Lung (tissue), 12 donors: ENCODE measurements around the gene NPC1. TPM values are rescaled to one million over a fixed set of nuclear protein-coding genes. Genes with fewer than 3 reads are reported as not detected.

Source experiments
- ATAC-seq: fragments of 200-7000 bp; cut with Tn5 transposase; one replicate; pipeline ENCODE4 v1.9.1; 2020; ENCODE audit warnings: moderate number of reproducible peaks; ENCODE audit not compliant: insufficient read depth, low FRiP score
- DNase-seq, 3 donors: peaks; one replicate each; pipeline ENCODE4 v3.0.0-alpha.2; 2013 to 2017
- H3K27ac ChIP-seq, 2 donors: one replicate each; pipeline ENCODE4 v1.5.1; 2013; ENCODE audit warnings: mild to moderate bottlenecking in 2 of 2, moderate library complexity in 2 of 2, control low read depth in 1 of 2, inconsistent platforms in 1 of 2, low read depth in 1 of 2, low read length in 1 of 2
- H3K27me3 ChIP-seq, 3 donors: one replicate each; pipeline ENCODE4 v1.5.1; 2013; ENCODE audit warnings: low read length in 2 of 3; ENCODE audit not compliant: control insufficient read depth in 3 of 3, insufficient read depth in 3 of 3
- H3K36me3 ChIP-seq, 4 donors: one replicate each; pipeline ENCODE4 v1.5.1; 2013; ENCODE audit warnings: low read length in 4 of 4, mild to moderate bottlenecking in 1 of 4, moderate library complexity in 1 of 4; ENCODE audit not compliant: control insufficient read depth in 4 of 4, insufficient read depth in 4 of 4
- H3K4me1 ChIP-seq, 5 donors: one replicate each; pipeline ENCODE4 v1.5.1; 2013; ENCODE audit warnings: low read length in 5 of 5, mild to moderate bottlenecking in 2 of 5, moderate library complexity in 1 of 5; ENCODE audit not compliant: control insufficient read depth in 5 of 5, insufficient read depth in 5 of 5
- H3K4me3 ChIP-seq: one replicate; pipeline ENCODE4 v1.5.1; 2013; ENCODE audit warnings: mild to moderate bottlenecking, control low read depth, moderate library complexity
- H3K9ac ChIP-seq, 2 donors: one replicate each; pipeline ENCODE4 v1.5.1; 2013; ENCODE audit warnings: low read length in 2 of 2, control low read depth in 1 of 2; ENCODE audit not compliant: insufficient read depth in 1 of 2
- H3K9me3 ChIP-seq, 4 donors: one replicate each; pipeline ENCODE4 v1.5.1; 2013; ENCODE audit warnings: low read length in 3 of 4, mild to moderate bottlenecking in 1 of 4, moderate library complexity in 1 of 4; ENCODE audit not compliant: control insufficient read depth in 4 of 4, insufficient read depth in 3 of 4
- WGBS, 2 donors: extraction: QIAGEN DNeasy Blood & Tissue Kit; methylation state at CpG; one replicate each; pipeline ENCODE4 v1.1.7; 2013; 5-methylcytosine and 5-hydroxymethylcytosine counted together
- polyA plus RNA-seq, 2 donors: library from polyadenylated mRNA; stranded (reverse); fragments of 200-250 nt; gene quantifications; one replicate each; pipeline ENCODE4 v1.2.1, GENCODE V29; 2013
- total RNA-seq, 2 donors: library from RNA; depleted of rRNA in 1 of 2; stranded (reverse); fragments of >200 nt in 1 of 2; gene quantifications; one replicate each; pipeline ENCODE4 v1.2.1, GENCODE V29; 2014 to 2021
- TF ChIP-seq, protein P1 (sequence below): IDR thresholded peaks from 2 replicates; pipeline ENCODE4 v1.5.1; 2012; ENCODE audit warnings: mild to moderate bottlenecking; ENCODE audit errors: control extremely low read depth, extremely low read depth
- donor health status: control.
- donor health status: control.
- donor health status: Bipolar disorder and iron deficiency.
- donor health status: healthy.
- donor health status: DM: yes; HTN: yes; CAD: no.

Gene NPC1
- total and polyA plus RNA-seq, 4 donors: 47.7 to 143 (median 73.0) TPM

DNA sequence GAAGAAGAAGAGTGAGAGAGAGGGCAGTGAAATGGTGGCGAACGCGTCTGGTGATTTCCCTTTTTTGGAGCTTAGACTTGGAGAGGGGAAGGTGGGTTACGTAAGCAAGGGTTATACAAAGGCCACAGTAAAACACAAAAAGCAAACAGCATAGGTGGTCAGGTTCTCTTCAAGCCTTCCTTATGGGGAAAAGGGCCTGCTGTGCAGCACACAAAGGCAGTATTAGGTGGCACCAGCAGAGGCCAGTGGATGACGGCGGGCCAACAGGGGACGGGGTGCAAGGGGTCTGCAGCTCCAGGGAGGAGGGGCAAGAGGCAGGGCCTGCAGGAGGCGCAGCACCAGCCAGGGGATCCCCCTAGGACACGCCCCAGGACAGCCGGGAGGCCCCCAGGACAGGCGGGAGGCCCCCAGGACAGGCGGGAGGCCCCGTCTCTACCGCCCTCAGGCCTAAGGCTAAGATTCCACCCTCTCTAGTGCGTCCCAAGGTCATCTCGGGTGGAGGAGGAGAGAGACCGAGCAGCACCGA lies 32.6 kb upstream of the NPC1 start:
- ATAC-seq (peak; percentile 64), DNase-seq (peak; percentile 63 to 77 (median 73))
- no peak overlapping the region for H3K4me3 ChIP-seq
- TF ChIP-seq, protein P1, sequence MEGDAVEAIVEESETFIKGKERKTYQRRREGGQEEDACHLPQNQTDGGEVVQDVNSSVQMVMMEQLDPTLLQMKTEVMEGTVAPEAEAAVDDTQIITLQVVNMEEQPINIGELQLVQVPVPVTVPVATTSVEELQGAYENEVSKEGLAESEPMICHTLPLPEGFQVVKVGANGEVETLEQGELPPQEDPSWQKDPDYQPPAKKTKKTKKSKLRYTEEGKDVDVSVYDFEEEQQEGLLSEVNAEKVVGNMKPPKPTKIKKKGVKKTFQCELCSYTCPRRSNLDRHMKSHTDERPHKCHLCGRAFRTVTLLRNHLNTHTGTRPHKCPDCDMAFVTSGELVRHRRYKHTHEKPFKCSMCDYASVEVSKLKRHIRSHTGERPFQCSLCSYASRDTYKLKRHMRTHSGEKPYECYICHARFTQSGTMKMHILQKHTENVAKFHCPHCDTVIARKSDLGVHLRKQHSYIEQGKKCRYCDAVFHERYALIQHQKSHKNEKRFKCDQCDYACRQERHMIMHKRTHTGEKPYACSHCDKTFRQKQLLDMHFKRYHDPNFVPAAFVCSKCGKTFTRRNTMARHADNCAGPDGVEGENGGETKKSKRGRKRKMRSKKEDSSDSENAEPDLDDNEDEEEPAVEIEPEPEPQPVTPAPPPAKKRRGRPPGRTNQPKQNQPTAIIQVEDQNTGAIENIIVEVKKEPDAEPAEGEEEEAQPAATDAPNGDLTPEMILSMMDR: no peak
- peaks cover 2 to 15% (median 3%) of the 10 kb centered on the region in 5 donors for H3K4me1 ChIP-seq
- WGBS, 2 donors: 17% methylated on average over 17 to 18 of the region's 18 CpGs
- H3K9ac ChIP-seq: peak overlapping the region; percentile 33 to 38
- H3K36me3 ChIP-seq: no peaks in the 10 kb centered on the region
- no peaks in the 10 kb centered on the region for H3K9me3 ChIP-seq
- H3K27ac ChIP-seq: peak overlapping the region in 1 of 2 donors; percentile 68
- peaks cover 0 to 18% (median 9%) of the 10 kb centered on the region in 3 donors for H3K27me3 ChIP-seq

DNA sequence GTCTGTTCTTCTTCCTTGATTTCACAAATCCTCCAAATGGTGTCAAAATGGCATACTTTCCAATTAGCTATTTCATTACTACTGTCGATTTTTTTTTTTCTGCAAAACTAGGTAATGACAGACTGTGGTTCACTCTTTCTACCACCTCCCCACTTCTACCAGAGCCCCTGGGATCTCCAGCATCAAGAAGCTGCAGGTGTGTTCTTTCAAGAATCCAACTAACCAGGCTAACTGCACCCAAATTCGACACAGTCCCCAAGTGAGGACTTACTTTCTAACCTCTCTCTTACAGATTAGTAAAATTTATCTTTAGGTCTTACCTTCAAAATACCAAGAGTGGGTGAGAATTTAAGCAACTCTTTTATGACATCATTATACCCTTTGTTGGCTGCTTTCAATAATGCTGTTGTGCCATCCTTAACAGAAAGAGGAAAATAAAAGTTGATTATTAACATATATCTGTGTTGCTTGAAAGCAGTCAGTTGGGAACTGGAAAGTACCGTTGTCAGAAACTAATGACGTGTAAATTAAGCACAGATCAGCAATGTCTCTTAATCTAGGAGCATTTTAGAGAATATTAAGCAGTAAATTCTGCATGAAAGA lies 31.2 kb upstream of the NPC1 start:
- 78 to 81% methylated on average over 4 of the region's 4 CpGs for WGBS, 2 donors
- Histone ChIP-seq H3K36me3 (no peaks in the 10 kb centered on the region), H3K4me1 (peaks cover 2 to 15% (median 3%) of the 10 kb centered on the region in 5 donors), H3K27ac (no peak overlapping the region), H3K27me3 (peaks cover 0 to 18% (median 9%) of the 10 kb centered on the region in 3 donors), H3K4me3 (no peak overlapping the region), H3K9ac (peak overlapping the region in 1 of 2 donors; percentile 27), H3K9me3 (no peaks in the 10 kb centered on the region)
- DNase-seq (no peak), ATAC-seq (no peak)
- TF ChIP-seq, protein P1: no peak

DNA sequence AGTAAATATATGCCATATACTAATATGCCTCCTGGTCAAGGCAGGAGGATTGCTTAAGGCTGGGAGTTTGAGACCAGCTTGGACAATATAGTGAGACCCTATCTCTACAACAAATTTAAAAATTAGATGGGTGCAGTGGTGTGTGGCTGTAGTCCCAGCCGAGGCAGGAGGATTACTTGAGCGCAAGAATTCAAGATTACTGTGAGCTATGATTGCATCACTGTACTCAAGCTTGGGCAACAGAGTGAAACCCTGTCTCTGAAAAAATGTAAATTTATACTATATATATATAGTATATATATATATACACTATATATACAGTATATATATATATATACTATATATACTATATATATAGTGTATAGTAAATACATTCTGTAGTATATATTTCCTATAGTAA lies 30.0 kb upstream of the NPC1 start:
- peaks cover 0 to 1% (median 0%) of the 10 kb centered on the region in 4 donors for H3K9me3 ChIP-seq
- H3K27ac ChIP-seq: no peak overlapping the region
- TF ChIP-seq, protein P1: no peak
- H3K4me3 ChIP-seq: no peak overlapping the region
- no peaks in the 10 kb centered on the region for H3K36me3 ChIP-seq
- DNase-seq (no peak), ATAC-seq (no peak)
- H3K4me1 ChIP-seq: peaks cover 2 to 15% (median 5%) of the 10 kb centered on the region in 5 donors
- 59 to 78% methylated on average over 2 of the region's 2 CpGs for WGBS, 2 donors
- peaks cover 0 to 18% (median 9%) of the 10 kb centered on the region in 3 donors for H3K27me3 ChIP-seq
- no peak overlapping the region for H3K9ac ChIP-seq
